Gastrocnemius medialis (tissue), 4 donors: Measurements from ENCODE around the gene TRAPPC11. TPM values are rescaled to one million over a fixed set of nuclear protein-coding genes. Genes with fewer than 3 reads are reported as not detected.

Experiments
- ATAC-seq, 2 donors: fragments of 150-250 bp; one replicate each; pipeline ENCODE4 v1.9.1; 2016
- DNase-seq, 2 donors: peaks; one replicate each; pipeline ENCODE4 v3.0.0-alpha.2; 2019
- H3K27ac ChIP-seq, 4 donors: fragments of 200-600 bp; sonication (generic); 1 replicate in 1 of 4; 2 replicates in 3 of 4; pipeline ENCODE4 v1.5.1; 2016 to 2018; ENCODE audit warnings: mild to moderate bottlenecking in 2 of 4, moderate library complexity in 1 of 4
- H3K27me3 ChIP-seq, 3 donors: fragments of 200-600 bp; sonication (generic) in 2 of 3; 1 replicate in 1 of 3; 2 replicates in 2 of 3; pipeline versions ENCODE4 v1.5.1 to v1.6.0; 2016 to 2019; ENCODE audit warnings: mild to moderate bottlenecking in 1 of 3, moderate library complexity in 1 of 3
- H3K36me3 ChIP-seq, 2 donors: fragments of 200-600 bp; sonication (generic) in 1 of 2; one replicate each; pipeline ENCODE4 v1.5.1; 2017 to 2018
- H3K4me1 ChIP-seq, 2 donors: fragments of 200-600 bp; sonication (generic) in 1 of 2; one replicate each; pipeline ENCODE4 v1.5.1; 2016 to 2017; ENCODE audit warnings: mild to moderate bottlenecking in 2 of 2
- H3K4me3 ChIP-seq, 4 donors: fragments of 200-600 bp; sonication (generic) in 3 of 4; 1 replicate in 1 of 4; 2 replicates in 3 of 4; pipeline ENCODE4 v1.5.1; 2016 to 2019; ENCODE audit warnings: mild to moderate bottlenecking in 2 of 4
- H3K9me3 ChIP-seq, 3 donors: fragments of 200-600 bp; sonication (generic) in 2 of 3; 1 replicate in 1 of 3; 2 replicates in 2 of 3; pipeline ENCODE4 v1.5.1; 2016 to 2019
- POLR2A ChIP-seq, 2 donors: fragments of 450-650 bp; IDR thresholded peaks; one replicate each; pipeline ENCODE4 v1.6.1; 2017; ENCODE audit warnings: antibody characterized with exemption in 2 of 2, mild to moderate bottlenecking in 2 of 2, moderate library complexity in 2 of 2
- in situ Hi-C, 4 donors: fragments of 200-750 bp; cut with MboI; loops; one replicate each; pipeline versions ENCODE4 v1.15.0 to v1.8.0; 2017; ENCODE audit warnings: low sequenced_read_pairs in 4 of 4
- intact Hi-C: fragments of 100-400 bp; cut with DNase I; formaldehyde crosslinking; loops from one replicate; pipeline ENCODE4 v1.15.1; 2023; ENCODE audit warnings: low total_unique reads
- total RNA-seq, 4 donors: library from RNA; depleted of rRNA; stranded (reverse); fragments of >200 nt; gene quantifications; one replicate each; pipeline versions ENCODE4 v1.1.0 to v1.2.3, GENCODE V29; 2016
- TF ChIP-seq, protein P1 (sequence below), 5 experiments: fragments of 450-650 bp in 3 of 5; fragments of 200-600 bp in 2 of 5; sonication (generic) in 2 of 5; IDR thresholded peaks in 4 of 5; conservative IDR thresholded peaks in 1 of 5; 1 replicate in 4 of 5; 2 replicates in 1 of 5; pipeline ENCODE4 v1.5.1; 2016 to 2019; ENCODE audit warnings: antibody characterized with exemption in 5 of 5, mild to moderate bottlenecking in 3 of 5, moderate library complexity in 3 of 5

The TRAPPC11 gene
- total RNA-seq, 4 donors from 2014 or later = 19.3 to 31.7 (median 20.8) TPM

DNA sequence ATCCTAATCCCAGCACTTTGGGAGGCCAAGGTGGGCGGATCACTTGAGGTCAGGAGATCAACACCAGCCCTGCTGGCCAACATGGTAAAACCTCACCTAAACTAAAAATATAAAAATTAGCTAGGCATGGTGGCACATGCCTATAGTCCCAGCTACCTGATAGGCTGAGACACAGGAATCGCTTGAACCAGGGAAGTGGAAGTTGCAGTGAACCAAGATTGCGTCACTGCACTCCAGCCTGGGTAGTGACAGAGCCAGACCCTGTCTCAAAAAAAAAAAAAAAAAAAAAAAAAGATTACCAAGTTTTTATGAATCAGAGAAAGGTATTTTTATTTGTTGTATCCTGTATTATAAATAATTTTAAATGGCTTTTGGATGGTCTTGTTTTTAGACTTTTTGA is 15.1 kb downstream of the TRAPPC11 start:
- in situ Hi-C loops = no loop called here

DNA sequence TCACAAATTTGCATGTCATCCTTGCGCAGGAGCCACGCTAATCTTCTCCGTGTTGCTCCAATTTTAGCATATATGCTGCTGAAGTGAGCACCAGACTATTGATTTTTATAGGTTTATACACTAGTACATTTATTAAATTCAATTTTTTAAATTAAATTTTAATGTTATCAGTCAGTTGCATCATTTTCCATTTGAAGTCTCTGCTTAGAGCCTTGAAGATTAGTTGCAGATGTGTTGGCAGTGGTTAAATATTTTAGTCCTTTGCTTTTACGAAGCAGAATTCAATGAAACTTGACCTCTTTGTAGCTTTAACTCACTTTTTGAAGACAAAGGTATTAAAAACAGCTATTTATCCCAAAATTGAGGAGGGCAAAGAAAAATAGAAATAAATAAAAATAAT is 16.5 kb downstream of the TRAPPC11 start:
- Histone ChIP-seq H3K4me3 (no peak overlapping the region), H3K9me3 (no peaks in the 10 kb centered on the region), H3K27me3 (no peaks in the 10 kb centered on the region), H3K36me3 (peaks cover 0 to 71% of the 10 kb centered on the region in 2 donors), H3K4me1 (no peaks in the 10 kb centered on the region), H3K27ac (no peak overlapping the region)
- in situ Hi-C loops = no loop called here
- DNase-seq (no peak), ATAC-seq (no peak)
- TF ChIP-seq, protein P1, sequence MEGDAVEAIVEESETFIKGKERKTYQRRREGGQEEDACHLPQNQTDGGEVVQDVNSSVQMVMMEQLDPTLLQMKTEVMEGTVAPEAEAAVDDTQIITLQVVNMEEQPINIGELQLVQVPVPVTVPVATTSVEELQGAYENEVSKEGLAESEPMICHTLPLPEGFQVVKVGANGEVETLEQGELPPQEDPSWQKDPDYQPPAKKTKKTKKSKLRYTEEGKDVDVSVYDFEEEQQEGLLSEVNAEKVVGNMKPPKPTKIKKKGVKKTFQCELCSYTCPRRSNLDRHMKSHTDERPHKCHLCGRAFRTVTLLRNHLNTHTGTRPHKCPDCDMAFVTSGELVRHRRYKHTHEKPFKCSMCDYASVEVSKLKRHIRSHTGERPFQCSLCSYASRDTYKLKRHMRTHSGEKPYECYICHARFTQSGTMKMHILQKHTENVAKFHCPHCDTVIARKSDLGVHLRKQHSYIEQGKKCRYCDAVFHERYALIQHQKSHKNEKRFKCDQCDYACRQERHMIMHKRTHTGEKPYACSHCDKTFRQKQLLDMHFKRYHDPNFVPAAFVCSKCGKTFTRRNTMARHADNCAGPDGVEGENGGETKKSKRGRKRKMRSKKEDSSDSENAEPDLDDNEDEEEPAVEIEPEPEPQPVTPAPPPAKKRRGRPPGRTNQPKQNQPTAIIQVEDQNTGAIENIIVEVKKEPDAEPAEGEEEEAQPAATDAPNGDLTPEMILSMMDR (IDR thresholded peaks at IDR 0.05 in 4 of 5, conservative IDR thresholded peaks at IDR 0.05 in 1 of 5) = no peak
- TF ChIP-seq POLR2A (IDR thresholded peaks at IDR 0.05) = no peak
- intact Hi-C loops = no loop called here

More for the DNA sequence above, 15.1 kb downstream of the TRAPPC11 start:
- Histone ChIP-seq H3K27me3 (no peaks in the 10 kb centered on the region), H3K4me3 (no peak overlapping the region), H3K36me3 (peaks cover 0 to 68% of the 10 kb centered on the region in 2 donors), H3K27ac (no peak overlapping the region), H3K4me1 (no peaks in the 10 kb centered on the region), H3K9me3 (no peaks in the 10 kb centered on the region)
- intact Hi-C loops = no loop called here
- no peak for DNase-seq
- no peak for ATAC-seq
- TF ChIP-seq, protein P1 (IDR thresholded peaks at IDR 0.05 in 4 of 5, conservative IDR thresholded peaks at IDR 0.05 in 1 of 5) = no peak
- TF ChIP-seq POLR2A (IDR thresholded peaks at IDR 0.05) = no peak

DNA sequence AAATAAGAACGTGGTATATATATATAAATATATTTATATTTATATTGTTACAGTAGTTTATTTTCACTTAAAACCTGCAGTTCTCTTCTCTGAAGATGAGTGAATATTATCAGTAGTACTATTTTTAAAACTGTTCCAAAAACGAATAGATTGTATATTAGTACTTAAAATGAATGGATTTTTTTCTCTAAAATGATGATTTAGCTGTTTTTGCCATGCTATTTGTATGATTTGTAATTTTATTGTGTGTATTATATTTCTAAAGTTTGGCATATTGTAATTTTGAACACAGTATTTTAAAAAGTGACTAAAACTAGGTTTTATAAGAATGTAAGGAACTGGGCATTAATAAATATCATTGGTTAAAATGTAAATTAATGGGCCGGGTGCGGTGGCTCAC is 22.0 kb downstream of the TRAPPC11 start:
- in situ Hi-C loops (no loop called here), intact Hi-C loops (no loop called here)
- DNase-seq = no peak
- Histone ChIP-seq H3K9me3 (no peaks in the 10 kb centered on the region), H3K4me3 (no peak overlapping the region), H3K27me3 (no peaks in the 10 kb centered on the region), H3K4me1 (no peaks in the 10 kb centered on the region), H3K36me3 (peaks cover 5 to 79% of the 10 kb centered on the region in 2 donors), H3K27ac (no peak overlapping the region)
- TF ChIP-seq, protein P1 (IDR thresholded peaks at IDR 0.05 in 4 of 5, conservative IDR thresholded peaks at IDR 0.05 in 1 of 5) = no peak
- TF ChIP-seq POLR2A (IDR thresholded peaks at IDR 0.05) = no peak
- no peak for ATAC-seq

DNA sequence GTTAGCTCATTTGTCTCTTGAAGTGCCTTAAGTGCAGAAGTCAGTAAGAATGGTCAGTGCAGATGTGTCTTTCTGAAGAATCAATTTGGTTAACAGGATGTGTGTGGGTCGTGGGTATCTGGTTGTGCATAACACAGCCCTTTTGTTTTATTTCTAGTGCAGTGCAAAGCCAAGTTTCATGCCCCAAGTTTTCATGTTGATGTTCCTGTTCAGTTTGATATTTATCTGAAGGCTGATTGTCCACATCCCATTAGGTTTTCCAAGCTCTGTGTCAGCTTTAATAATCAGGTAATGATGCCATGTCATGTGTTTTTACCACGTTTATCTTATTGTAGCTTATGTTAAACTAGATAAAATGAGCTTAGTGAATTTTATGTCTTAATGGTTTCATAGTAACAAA is 27.4 kb downstream of the TRAPPC11 start:
- no peak for DNase-seq
- Histone ChIP-seq H3K27me3 (no peaks in the 10 kb centered on the region), H3K9me3 (no peaks in the 10 kb centered on the region), H3K27ac (no peak overlapping the region), H3K4me3 (no peak overlapping the region), H3K4me1 (no peaks in the 10 kb centered on the region), H3K36me3 (peaks cover 5 to 69% of the 10 kb centered on the region in 2 donors)
- intact Hi-C loops (no loop called here), in situ Hi-C loops (no loop called here)
- TF ChIP-seq, protein P1 (IDR thresholded peaks at IDR 0.05 in 4 of 5, conservative IDR thresholded peaks at IDR 0.05 in 1 of 5) = no peak
- TF ChIP-seq POLR2A (IDR thresholded peaks at IDR 0.05) = no peak
- no peak for ATAC-seq

DNA sequence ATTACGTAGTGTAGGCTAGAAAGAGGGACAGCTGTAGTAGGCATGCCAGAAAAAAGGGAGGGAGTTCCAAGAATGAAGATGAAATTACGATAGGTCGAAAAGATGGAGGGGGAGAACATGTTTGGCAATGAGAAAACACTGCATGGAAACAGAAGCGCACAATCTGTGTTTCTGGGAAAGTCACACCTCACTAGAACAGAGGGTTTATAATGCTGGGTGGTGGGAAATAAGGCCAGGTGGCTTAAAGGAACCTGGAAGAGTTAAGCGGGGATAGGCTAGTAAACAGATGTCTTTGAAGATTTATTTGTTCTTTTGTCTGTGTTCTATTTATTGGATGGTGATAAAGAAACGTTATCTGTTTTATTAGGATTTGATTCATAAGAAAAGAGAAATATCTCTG is 29.1 kb downstream of the TRAPPC11 start:
- intact Hi-C loops (no loop called here), in situ Hi-C loops (no loop called here)
- Histone ChIP-seq H3K4me1 (no peaks in the 10 kb centered on the region), H3K9me3 (no peaks in the 10 kb centered on the region), H3K27me3 (no peaks in the 10 kb centered on the region), H3K4me3 (no peak overlapping the region), H3K27ac (no peak overlapping the region), H3K36me3 (peaks cover 5 to 80% of the 10 kb centered on the region in 2 donors)
- no peak for DNase-seq
- no peak for ATAC-seq
- TF ChIP-seq, protein P1 (IDR thresholded peaks at IDR 0.05 in 4 of 5, conservative IDR thresholded peaks at IDR 0.05 in 1 of 5) = no peak
- no peak for TF ChIP-seq POLR2A (IDR thresholded peaks at IDR 0.05)
